Breast epithelium (tissue), 3 donors: ENCODE data around the gene TEF.

Experiments
- POLR2A ChIP-seq: fragments of 450-650 bp; IDR thresholded peaks from one replicate; pipeline ENCODE4 v1.6.1; 2016; ENCODE audit warnings: antibody characterized with exemption, mild to moderate bottlenecking, moderate library complexity
- TF ChIP-seq, protein P1 (sequence below), 3 donors: fragments of 450-650 bp; IDR thresholded peaks; one replicate each; pipeline ENCODE4 v1.5.1; 2016 to 2017; ENCODE audit warnings: antibody characterized with exemption in 3 of 3, mild to moderate bottlenecking in 3 of 3, moderate library complexity in 3 of 3

DNA sequence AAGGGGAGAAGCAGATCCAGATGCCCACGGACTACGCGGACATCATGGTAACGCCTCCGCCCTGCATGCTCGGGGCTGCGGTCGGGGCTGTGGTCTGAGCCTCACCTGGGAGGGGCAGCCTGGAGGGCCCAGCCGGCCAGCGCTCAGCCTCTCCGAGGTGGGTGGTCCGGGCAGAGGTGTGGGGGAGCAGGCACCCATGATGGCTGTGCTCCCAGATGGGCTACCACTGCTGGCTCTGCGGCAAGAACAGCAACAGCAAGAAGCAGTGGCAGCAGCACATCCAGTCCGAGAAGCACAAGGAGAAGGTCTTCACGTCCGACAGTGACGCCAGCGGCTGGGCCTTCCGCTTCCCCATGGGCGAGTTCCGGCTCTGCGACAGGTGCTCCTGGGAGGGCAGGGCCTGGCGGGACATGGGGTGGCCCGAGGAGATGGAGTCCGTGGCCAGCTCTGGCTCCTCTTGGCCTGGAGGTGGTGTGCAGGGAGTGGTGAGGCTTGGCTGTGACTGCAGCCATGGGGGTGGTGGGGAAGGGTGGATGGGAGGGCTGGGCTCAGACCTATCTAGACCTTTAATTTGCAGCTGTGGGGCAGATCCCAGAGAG, 25.2 kb upstream of the TEF start:
- TF ChIP-seq, protein P1, sequence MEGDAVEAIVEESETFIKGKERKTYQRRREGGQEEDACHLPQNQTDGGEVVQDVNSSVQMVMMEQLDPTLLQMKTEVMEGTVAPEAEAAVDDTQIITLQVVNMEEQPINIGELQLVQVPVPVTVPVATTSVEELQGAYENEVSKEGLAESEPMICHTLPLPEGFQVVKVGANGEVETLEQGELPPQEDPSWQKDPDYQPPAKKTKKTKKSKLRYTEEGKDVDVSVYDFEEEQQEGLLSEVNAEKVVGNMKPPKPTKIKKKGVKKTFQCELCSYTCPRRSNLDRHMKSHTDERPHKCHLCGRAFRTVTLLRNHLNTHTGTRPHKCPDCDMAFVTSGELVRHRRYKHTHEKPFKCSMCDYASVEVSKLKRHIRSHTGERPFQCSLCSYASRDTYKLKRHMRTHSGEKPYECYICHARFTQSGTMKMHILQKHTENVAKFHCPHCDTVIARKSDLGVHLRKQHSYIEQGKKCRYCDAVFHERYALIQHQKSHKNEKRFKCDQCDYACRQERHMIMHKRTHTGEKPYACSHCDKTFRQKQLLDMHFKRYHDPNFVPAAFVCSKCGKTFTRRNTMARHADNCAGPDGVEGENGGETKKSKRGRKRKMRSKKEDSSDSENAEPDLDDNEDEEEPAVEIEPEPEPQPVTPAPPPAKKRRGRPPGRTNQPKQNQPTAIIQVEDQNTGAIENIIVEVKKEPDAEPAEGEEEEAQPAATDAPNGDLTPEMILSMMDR (IDR thresholded peaks at IDR 0.05), result no peak
- no peak for TF ChIP-seq POLR2A
